ENCODE data around the gene DNMT1. TPM values are rescaled to one million over a fixed set of nuclear protein-coding genes. Genes with fewer than 3 reads are reported as not detected.

DNMT1 gene
- total RNA-seq, 1 experiment from 2014 or later, result 25.4 TPM

DNA sequence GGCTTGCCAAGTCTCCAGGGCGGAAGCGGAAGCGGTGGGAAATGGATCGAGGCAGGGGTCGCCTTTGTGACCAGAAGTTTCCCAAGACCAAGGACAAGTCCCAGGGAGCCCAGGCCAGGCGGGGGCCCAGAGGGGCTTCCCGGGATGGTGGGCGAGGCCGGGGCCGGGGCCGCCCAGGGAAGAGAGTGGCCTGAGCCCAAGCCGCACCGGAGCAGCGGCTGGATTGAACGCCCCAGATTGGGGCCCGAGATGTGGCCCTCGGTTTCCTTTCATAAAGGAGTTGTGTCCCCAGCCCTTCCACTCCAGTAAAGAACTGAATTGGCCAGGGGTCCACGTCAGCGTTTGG, 83.8 kb downstream of the DNMT1 start:
- DNase-seq (ENCODE audit: low read depth), result no peak
- in situ Hi-C loops (cut with HindIII; ENCODE audit: low pct_unique_long_range_greater_than_20kb, low sequenced_read_pairs), result no loop called here

DNA sequence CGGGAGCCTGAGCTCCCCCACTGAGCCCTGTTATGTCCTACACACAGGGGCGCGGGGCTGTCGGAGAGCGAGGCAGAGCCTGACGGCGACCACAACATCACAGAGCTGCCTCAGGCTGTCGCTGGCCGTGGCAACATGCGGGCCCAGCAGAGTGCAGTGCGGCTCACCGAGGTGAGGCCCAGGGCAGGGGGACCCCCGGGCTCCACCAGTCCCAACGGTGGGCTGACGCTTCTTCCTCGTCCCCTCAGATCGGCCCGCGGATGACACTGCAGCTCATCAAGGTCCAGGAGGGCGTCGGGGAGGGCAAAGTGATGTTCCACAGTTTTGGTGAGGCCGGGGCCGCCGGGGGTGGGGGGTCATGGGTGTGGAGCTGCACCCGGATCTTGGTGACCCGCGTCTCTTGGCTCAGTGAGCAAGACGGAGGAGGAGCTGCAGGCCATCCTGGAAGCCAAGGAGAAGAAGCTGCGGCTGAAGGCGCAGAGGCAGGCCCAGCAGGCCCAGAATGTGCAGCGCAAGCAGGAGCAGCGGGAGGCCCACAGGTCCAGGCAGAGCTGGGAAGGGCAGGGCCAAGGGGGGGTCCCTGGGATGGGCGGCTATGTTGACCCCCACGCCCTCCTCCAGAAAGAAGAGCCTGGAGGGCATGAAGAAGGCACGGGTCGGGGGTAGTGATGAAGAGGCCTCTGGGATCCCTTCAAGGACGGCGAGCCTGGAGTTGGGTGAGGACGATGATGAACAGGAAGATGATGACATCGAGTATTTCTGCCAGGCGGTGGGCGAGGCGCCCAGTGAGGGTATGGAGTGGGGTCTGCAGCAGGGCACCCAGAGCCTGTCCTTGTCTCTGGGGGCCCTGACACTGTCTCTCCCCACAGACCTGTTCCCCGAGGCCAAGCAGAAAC, 84.4 kb downstream of the DNMT1 start:
- in situ Hi-C loops (cut with HindIII; ENCODE audit: low pct_unique_long_range_greater_than_20kb, low sequenced_read_pairs), result no loop called here
- DNase-seq (ENCODE audit: low read depth), result no peak

- no peak for DNase-seq (ENCODE audit: low read depth)
- in situ Hi-C loops (cut with HindIII; ENCODE audit: low pct_unique_long_range_greater_than_20kb, low sequenced_read_pairs), result no loop called here
These were observed 85.2 kb downstream of the DNMT1 start for GRCh38 chr19:10109528-10109927.

DNA sequence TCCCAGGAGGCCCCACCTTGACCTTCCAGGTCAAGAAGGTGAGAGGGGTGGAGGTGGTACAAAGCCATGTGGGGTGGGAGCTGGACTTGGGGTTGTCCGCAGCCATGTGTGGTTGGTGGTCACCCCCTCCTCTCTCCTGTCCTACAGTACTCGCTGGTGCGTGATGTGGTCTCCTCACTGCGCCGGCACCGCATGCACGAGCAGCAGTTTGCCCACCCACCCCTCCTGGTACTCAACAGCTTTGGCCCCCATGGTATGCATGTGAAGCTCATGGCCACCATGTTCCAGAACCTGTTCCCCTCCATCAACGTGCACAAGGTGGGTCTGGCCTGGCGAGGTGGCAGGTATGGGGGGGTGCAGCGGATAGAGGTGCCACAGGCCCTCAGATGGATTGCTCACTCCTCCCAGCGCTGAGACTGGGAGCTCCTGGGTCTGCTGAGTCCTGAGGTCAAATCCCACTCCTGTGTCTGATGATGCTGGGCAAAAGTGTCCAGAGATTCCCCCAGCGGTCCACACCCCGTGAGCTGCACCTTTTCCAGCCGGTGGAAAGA, 86.9 kb downstream of the DNMT1 start:
- in situ Hi-C loops (cut with HindIII; ENCODE audit: low pct_unique_long_range_greater_than_20kb, low sequenced_read_pairs), result no loop called here
- DNase-seq (ENCODE audit: low read depth), result no peak

DNA sequence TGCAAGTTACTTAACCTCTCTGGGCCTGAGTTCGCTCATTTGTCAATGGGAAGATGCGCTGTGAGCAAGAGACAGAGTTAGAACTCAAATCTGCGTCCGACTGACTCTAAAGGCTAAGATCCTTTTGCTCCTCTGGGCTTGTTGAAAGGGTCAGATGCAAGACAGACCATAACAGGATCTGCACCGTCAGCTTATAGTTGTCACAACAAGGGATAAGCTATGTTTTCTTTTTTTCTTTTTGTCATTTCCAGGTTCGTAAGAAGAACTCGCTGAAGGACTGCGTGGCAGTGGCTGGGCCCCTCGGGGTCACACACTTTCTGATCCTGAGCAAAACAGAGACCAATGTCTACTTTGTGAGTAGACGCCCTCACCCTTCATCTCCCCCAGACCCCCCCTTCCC, 87.5 kb downstream of the DNMT1 start:
- in situ Hi-C loops (cut with HindIII; ENCODE audit: low pct_unique_long_range_greater_than_20kb, low sequenced_read_pairs), result no loop called here
- DNase-seq (ENCODE audit: low read depth), result no peak

DNA sequence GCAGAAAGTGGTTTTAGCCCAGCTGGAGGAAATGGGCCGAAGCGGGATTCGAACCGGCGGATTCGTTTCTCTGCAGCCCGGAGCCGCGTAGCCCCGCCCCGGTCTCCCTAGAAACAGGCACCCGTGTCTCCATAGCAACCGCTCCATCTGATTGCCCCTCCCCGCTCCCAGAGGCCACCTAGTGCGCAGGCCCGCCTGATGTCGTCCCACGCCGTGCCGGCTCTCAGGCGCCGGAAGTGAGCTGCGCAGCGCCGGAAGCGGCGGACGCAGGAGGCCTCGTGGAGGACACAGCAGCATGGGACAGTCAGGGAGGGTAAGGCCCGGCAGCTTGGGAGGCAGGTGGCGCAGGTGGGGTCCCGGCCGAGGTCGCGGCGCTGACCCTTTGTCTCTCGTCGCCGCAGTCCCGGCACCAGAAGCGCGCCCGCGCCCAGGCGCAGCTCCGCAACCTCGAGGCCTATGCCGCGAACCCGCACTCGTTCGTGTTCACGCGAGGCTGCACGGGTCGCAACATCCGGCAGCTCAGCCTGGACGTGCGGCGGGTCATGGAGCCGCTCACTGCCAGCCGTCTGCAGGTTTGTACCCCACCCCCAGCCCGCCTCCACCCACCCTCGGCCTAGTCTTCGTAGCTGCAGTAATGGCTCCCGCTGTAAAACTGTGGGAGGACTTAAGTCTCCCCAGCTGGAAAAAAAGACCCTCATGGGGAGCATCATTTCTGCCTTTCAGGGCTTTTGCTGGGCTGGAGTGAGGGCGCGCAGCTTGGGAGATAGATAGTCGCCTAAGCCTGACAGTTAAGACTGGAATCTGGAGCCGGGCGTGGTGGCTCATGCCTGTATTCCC, 88.4 kb downstream of the DNMT1 start, which contains the start of gene PPAN:
Gene PPAN (plus strand): TSS at position 263 of the 837 bp plus-strand sequence. CDS start 33 bp downstream, at position 296.
- in situ Hi-C loops (cut with HindIII; ENCODE audit: low pct_unique_long_range_greater_than_20kb, low sequenced_read_pairs), result no loop called here
- peak; percentile 89 for DNase-seq (ENCODE audit: low read depth)

DNA sequence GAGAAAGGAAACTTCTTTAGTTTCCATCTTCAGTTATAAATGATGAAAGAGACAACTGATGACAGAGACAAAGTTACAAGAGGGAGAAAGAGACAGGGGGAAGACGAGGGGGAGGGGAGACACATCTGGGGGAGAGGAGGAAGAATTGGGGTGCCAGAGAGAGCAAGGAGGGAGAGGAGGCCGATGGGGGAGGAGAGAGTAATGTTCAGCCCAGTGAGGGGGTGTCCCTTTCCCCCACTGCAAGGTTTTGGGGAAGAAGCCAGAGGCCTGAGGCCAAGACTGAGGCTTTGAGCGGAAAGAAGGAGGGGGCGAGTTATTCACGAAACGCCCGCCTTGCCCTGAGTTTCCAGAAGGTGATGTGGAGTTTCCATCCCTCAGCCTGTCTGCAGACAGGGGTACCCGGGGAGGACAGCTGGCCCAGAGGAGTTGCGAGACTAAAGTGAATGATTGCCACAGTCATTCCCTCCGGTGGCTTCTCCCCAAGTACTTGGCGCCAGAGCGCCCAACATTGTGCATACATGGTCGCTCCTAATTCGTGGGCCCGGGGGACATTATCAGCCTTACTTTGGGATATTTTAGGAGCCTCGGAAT, 89.1 kb downstream of the DNMT1 start:
- in situ Hi-C loops (cut with HindIII; ENCODE audit: low pct_unique_long_range_greater_than_20kb, low sequenced_read_pairs), result no loop called here
- DNase-seq (ENCODE audit: low read depth), result no peak

- in situ Hi-C loops (cut with HindIII; ENCODE audit: low pct_unique_long_range_greater_than_20kb, low sequenced_read_pairs), result no loop called here
- no peak for DNase-seq (ENCODE audit: low read depth)
These were observed 89.9 kb downstream of the DNMT1 start for GRCh38 chr19:10104665-10105508.

DNA sequence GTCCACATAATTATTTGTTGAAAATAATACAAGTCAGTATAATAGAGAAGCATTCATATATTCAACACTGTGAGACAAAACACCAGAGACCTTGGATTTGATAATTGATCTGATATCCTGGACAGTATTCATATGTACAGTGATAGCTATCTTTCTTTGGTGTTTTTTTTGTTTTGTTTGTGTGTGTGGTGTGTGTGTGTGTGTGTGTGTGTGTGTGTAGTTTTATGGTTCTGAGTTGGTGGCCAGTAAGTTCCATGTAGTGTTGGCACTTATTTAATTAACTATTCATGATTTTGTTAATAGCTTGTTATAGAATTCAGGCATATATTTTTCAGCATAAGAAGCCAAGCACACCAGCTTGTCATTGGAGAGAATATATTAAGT, 90.6 kb downstream of the DNMT1 start:
- in situ Hi-C loops (cut with HindIII; ENCODE audit: low pct_unique_long_range_greater_than_20kb, low sequenced_read_pairs), result no loop called here
- no peak for DNase-seq (ENCODE audit: low read depth)

DNA sequence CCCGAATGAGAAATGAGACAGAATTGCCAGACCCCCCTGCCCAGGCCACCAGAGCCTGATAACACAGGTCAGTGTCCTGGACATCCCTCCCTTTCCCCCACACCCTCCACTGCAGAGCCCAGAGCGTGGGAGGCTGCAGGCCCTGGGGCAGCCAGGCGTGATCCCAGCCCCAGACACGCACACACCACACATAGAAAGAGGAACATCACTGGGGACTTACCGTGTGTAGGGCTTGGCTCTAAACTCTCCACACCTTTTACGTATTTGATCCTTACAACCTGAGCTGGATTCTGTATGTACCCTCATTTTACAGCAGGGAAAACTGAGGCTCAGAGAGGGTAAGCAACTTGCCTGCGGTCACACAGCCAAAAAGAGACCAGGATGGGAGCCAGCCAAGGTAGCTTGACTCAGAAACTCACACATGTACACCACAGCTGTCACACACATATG, 91.9 kb downstream of the DNMT1 start:
- no peak for DNase-seq (ENCODE audit: low read depth)
- in situ Hi-C loops (cut with HindIII; ENCODE audit: low pct_unique_long_range_greater_than_20kb, low sequenced_read_pairs), result no loop called here

GRCh38 chr19:10100163-10100785, 94.5 kb downstream of the DNMT1 start:
- no peak for DNase-seq (ENCODE audit: low read depth)
- in situ Hi-C loops (cut with HindIII; ENCODE audit: low pct_unique_long_range_greater_than_20kb, low sequenced_read_pairs), result no loop called here

GRCh38 chr19:10096615-10096963, 98.2 kb downstream of the DNMT1 start:
- in situ Hi-C loops (cut with HindIII; ENCODE audit: low pct_unique_long_range_greater_than_20kb, low sequenced_read_pairs), result no loop called here
- DNase-seq (ENCODE audit: low read depth), result no peak

DNA sequence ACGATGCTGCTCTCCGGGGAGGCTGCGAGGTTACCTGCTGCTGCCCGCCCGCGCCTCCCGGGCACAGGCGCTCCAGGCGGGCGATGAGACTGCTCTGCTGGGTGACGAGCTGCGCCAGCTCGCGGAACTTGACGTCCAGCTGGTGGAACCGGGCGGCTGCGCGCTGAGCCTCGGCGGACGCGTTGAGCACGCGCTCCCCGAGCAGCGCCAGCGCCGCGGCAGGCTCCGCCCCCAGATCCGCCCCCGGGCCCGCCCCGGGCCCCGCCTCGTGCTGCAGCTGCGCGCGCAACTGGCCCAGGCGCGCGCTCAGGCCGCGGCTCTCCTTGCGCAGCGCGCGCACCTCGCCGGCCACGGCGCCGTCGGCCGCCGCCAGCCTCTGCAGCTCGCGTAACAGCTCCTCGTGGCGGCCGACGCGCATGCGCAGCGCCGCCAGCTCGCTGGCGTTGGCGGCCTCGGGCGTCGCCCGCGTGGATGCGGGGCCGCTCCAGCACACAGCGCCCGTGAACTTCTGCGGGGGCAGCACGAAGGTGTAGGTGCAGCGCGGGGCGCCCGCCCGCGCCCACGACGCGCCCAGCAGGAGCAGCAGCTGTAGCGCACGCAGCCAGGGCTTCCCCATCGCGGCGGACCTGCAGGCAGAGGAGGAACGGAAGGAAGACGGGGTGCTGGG, 98.7 kb downstream of the DNMT1 start:
- DNase-seq (ENCODE audit: low read depth), result peak; percentile 71
- in situ Hi-C loops (cut with HindIII; ENCODE audit: low pct_unique_long_range_greater_than_20kb, low sequenced_read_pairs), result no loop called here

- no peak for DNase-seq (ENCODE audit: low read depth)
- in situ Hi-C loops (cut with HindIII; ENCODE audit: low pct_unique_long_range_greater_than_20kb, low sequenced_read_pairs), result no loop called here
These were observed 99.2 kb downstream of the DNMT1 start for GRCh38 chr19:10095622-10095947.

- in situ Hi-C loops (cut with HindIII; ENCODE audit: low pct_unique_long_range_greater_than_20kb, low sequenced_read_pairs), result no loop called here
- no peak for DNase-seq (ENCODE audit: low read depth)
These were observed 101.2 kb downstream of the DNMT1 start for GRCh38 chr19:10093295-10094186.

DNA sequence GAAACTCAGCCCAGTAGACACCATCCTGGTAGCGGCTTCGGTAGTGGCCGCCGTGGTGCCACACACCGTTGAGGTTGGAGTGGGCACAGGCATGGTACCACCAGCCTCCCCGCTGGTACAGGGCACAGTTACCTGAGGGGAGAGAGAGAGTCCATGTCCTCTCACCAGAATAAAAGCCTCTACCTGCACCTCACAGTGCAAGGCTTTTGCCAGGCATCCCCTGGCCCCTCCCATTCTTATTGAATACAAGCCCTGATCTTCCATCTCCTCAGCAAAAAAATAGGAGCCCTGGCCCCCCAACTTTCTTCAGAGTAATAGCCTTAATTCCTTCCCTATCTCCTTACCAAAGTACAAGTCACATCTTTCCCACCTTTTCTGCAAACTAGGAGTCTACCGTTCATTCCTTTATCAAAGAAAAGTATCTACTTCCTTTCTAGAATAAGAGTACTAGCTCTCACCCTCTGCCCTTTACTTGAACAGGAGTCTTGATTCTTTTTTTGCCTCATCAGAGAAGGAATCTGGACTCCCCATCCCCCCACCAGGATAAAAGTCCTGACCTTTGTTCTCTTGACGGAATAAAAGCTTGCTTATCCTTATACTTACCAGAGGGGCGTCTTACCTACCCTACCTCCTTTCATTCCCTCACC, 102.0 kb downstream of the DNMT1 start:
- in situ Hi-C loops (cut with HindIII; ENCODE audit: low pct_unique_long_range_greater_than_20kb, low sequenced_read_pairs), result no loop called here
- DNase-seq (ENCODE audit: low read depth), result no peak

All from Caki2 (cell line).